B cell (primary cell): ENCODE data around the gene HCFC1.

Source experiments
- EZH2 ChIP-seq: IDR thresholded peaks from 2 replicates; pipeline ENCODE4 v1.6.1; 2012; ENCODE audit warnings: borderline replicate concordance, low read depth, mild to moderate bottlenecking, moderate library complexity, low read length; ENCODE audit not compliant: insufficient read depth, poor library complexity, severe bottlenecking
- TF ChIP-seq, protein P1 (sequence below): fragments of 200-600 bp; IDR thresholded peaks from one replicate; pipeline ENCODE4 v1.8.0; 2022; ENCODE audit warnings: antibody characterized with exemption, mild to moderate bottlenecking

GRCh38 chrX:154016366-154017076 is 44.9 kb upstream of the HCFC1 start:
- TF ChIP-seq, protein P1, sequence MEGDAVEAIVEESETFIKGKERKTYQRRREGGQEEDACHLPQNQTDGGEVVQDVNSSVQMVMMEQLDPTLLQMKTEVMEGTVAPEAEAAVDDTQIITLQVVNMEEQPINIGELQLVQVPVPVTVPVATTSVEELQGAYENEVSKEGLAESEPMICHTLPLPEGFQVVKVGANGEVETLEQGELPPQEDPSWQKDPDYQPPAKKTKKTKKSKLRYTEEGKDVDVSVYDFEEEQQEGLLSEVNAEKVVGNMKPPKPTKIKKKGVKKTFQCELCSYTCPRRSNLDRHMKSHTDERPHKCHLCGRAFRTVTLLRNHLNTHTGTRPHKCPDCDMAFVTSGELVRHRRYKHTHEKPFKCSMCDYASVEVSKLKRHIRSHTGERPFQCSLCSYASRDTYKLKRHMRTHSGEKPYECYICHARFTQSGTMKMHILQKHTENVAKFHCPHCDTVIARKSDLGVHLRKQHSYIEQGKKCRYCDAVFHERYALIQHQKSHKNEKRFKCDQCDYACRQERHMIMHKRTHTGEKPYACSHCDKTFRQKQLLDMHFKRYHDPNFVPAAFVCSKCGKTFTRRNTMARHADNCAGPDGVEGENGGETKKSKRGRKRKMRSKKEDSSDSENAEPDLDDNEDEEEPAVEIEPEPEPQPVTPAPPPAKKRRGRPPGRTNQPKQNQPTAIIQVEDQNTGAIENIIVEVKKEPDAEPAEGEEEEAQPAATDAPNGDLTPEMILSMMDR, result no peak
- TF ChIP-seq EZH2, result no peak
